HepG2 (cell line): Measurements from ENCODE around the gene PSMA2. TPM values are rescaled to one million over a fixed set of nuclear protein-coding genes. Genes with fewer than 3 reads are reported as not detected.

Experiments used
- DMTF1 ChIP-seq: sonication (generic); formaldehyde crosslinking; IDR thresholded peaks from 2 replicates; pipeline ENCODE4 v1.4.0; 2020; ENCODE audit warnings: mild to moderate bottlenecking, missing genetic modification reagents
- EHMT2 ChIP-seq: fragments of 200-600 bp; sonication (generic); IDR thresholded peaks from 2 replicates; pipeline ENCODE4 v1.7.0; 2017; ENCODE audit warnings: antibody characterized with exemption, low read depth, low read length, borderline replicate concordance
- ELF4 ChIP-seq: sonication (generic); formaldehyde crosslinking; IDR thresholded peaks from 2 replicates; pipeline ENCODE4 v1.5.0; 2020; ENCODE audit warnings: missing genetic modification reagents, mild to moderate bottlenecking, moderate library complexity, borderline replicate concordance
- HIVEP1 ChIP-seq: sonication (generic); formaldehyde crosslinking; IDR thresholded peaks from 2 replicates; pipeline ENCODE4 v1.4.0; 2020; ENCODE audit warnings: mild to moderate bottlenecking, missing genetic modification reagents
- JUN ChIP-seq: sonication (generic); formaldehyde crosslinking; IDR thresholded peaks from 2 replicates; pipeline ENCODE4 v1.4.0; 2020; ENCODE audit warnings: mild to moderate bottlenecking, missing genetic modification reagents
- MXD1 ChIP-seq: sonication (generic); formaldehyde crosslinking; IDR thresholded peaks from 2 replicates; pipeline ENCODE4 v1.4.0; 2020; ENCODE audit warnings: mild to moderate bottlenecking, missing genetic modification reagents
- NR2F2 ChIP-seq: IDR thresholded peaks from 2 replicates; pipeline ENCODE4 v1.6.1; 2012; ENCODE audit warnings: low read depth, inconsistent platforms, borderline replicate concordance
- RARG ChIP-seq: sonication (generic); formaldehyde crosslinking; IDR thresholded peaks from 2 replicates; pipeline ENCODE4 v1.4.0; 2020; ENCODE audit warnings: low read depth, mild to moderate bottlenecking, missing genetic modification reagents
- SALL1 ChIP-seq: sonication (generic); formaldehyde crosslinking; IDR thresholded peaks from 2 replicates; pipeline ENCODE4 v1.8.0; 2022; ENCODE audit warnings: mild to moderate bottlenecking, missing genetic modification reagents
- SP2 ChIP-seq: sonication (generic); formaldehyde crosslinking; IDR thresholded peaks from 2 replicates; pipeline ENCODE4 v1.5.1; 2020; ENCODE audit warnings: mild to moderate bottlenecking, missing genetic modification reagents
- SP5 ChIP-seq: IDR thresholded peaks from 2 replicates; pipeline ENCODE4 v1.6.1; 2016; ENCODE audit warnings: low read depth, borderline replicate concordance
- ZIK1 ChIP-seq: sonication (generic); formaldehyde crosslinking; IDR thresholded peaks from 2 replicates; pipeline ENCODE4 v1.5.0; 2020; ENCODE audit warnings: mild to moderate bottlenecking, low read depth, missing genetic modification reagents, borderline replicate concordance
- ZKSCAN1 ChIP-seq: fragments of 150-350 bp; IDR thresholded peaks from 2 replicates; pipeline ENCODE4 v1.6.1; 2014; ENCODE audit warnings: low read length
- ZNF224 ChIP-seq: sonication (generic); formaldehyde crosslinking; IDR thresholded peaks from 2 replicates; pipeline ENCODE4 v1.5.0; 2020; ENCODE audit warnings: mild to moderate bottlenecking, missing genetic modification reagents
- ZNF251 ChIP-seq: sonication (generic); formaldehyde crosslinking; IDR thresholded peaks from 2 replicates; pipeline ENCODE4 v1.9.0; 2021; ENCODE audit warnings: mild to moderate bottlenecking, missing genetic modification reagents
- ZNF256 ChIP-seq: sonication (generic); formaldehyde crosslinking; conservative IDR thresholded peaks from 2 replicates; pipeline ENCODE4 v1.4.0; 2020; ENCODE audit warnings: missing genetic modification reagents
- ZNF362 ChIP-seq: sonication (generic); formaldehyde crosslinking; IDR thresholded peaks from 2 replicates; pipeline ENCODE4 v1.4.0; 2020; ENCODE audit warnings: missing genetic modification reagents, mild to moderate bottlenecking, borderline replicate concordance
- ZNF382 ChIP-seq: sonication (generic); formaldehyde crosslinking; IDR thresholded peaks from 2 replicates; pipeline ENCODE4 v1.5.0; 2020; ENCODE audit warnings: missing genetic modification reagents, mild to moderate bottlenecking, borderline replicate concordance
- ZNF512 ChIP-seq: sonication (generic); formaldehyde crosslinking; IDR thresholded peaks from 2 replicates; pipeline ENCODE4 v1.4.0; 2020; ENCODE audit warnings: mild to moderate bottlenecking, missing genetic modification reagents
- ZNF556 ChIP-seq: sonication (generic); formaldehyde crosslinking; IDR thresholded peaks from 2 replicates; pipeline ENCODE4 v1.4.0; 2020; ENCODE audit warnings: mild to moderate bottlenecking, missing genetic modification reagents, borderline replicate concordance
- ZNF580 ChIP-seq: IDR thresholded peaks from 2 replicates; pipeline ENCODE4 v1.6.1; 2016; ENCODE audit warnings: low read depth, borderline replicate concordance
- ZNF598 ChIP-seq: sonication (generic); formaldehyde crosslinking; IDR thresholded peaks from 2 replicates; pipeline ENCODE4 v1.5.1; 2020; ENCODE audit warnings: mild to moderate bottlenecking, missing genetic modification reagents, borderline replicate concordance
- ZNF766 ChIP-seq: sonication (generic); formaldehyde crosslinking; IDR thresholded peaks from 2 replicates; pipeline ENCODE4 v1.5.0; 2020; ENCODE audit warnings: missing genetic modification reagents, borderline replicate concordance
- ZNF777 ChIP-seq: sonication (generic); formaldehyde crosslinking; IDR thresholded peaks from 2 replicates; pipeline ENCODE4 v1.4.0; 2020; ENCODE audit warnings: missing genetic modification reagents
- ZNF850 ChIP-seq: sonication (generic); formaldehyde crosslinking; conservative IDR thresholded peaks from 2 replicates; pipeline ENCODE4 v1.9.0; 2021; ENCODE audit warnings: mild to moderate bottlenecking, missing genetic modification reagents
- polyA plus RNA-seq, 8 experiments: library from polyadenylated mRNA; depleted of rRNA in 3 of 8; stranded (reverse) in 7 of 8; unstranded in 1 of 8; fragments of >200 nt; fragmentation: Illumina TruSeq in 4 of 8; extraction: Trizol in 4 of 8; gene quantifications; 2 replicates each; pipeline versions ENCODE4 v1.2.1 to v1.2.3, GENCODE V29; 2011 to 2016; ENCODE audit warnings: low read depth in 4 of 8, missing spikeins in 1 of 8, mixed read lengths in 1 of 8; ENCODE audit not compliant: insufficient read depth in 1 of 8
- total RNA-seq, 5 experiments: library from RNA; depleted of rRNA; stranded (reverse); fragments of >200 nt; fragmentation: Illumina TruSeq; extraction: Trizol; gene quantifications; 2 replicates each; pipeline ENCODE4 v1.2.3, GENCODE V29; 2016; ENCODE audit warnings: low read depth in 1 of 5

The PSMA2 gene
- total and polyA plus RNA-seq, 2 of the 13 experiments (the other 11 are each of a cell fraction or from before 2014, with no cell fraction given), result 125 to 266 TPM

- TF ChIP-seq JUN (CRISPR knock-in tag) (no peak), ZKSCAN1 (no peak), RARG (CRISPR knock-in tag) (no peak), ZNF224 (CRISPR knock-in tag) (no peak), DMTF1 (CRISPR knock-in tag) (no peak), SP2 (CRISPR knock-in tag) (peak; percentile 84), MXD1 (CRISPR knock-in tag) (no peak; the same call in 1 of the 2 replicates), EHMT2 (no peak), ZNF251 (CRISPR knock-in tag) (no peak), ZNF382 (no peak), ELF4 (peak; percentile 68; the same call in 1 of the 2 replicates), ZNF598 (CRISPR knock-in tag) (no peak), ZNF362 (no peak; the same call in 1 of the 2 replicates), SALL1 (CRISPR knock-in tag) (peak; percentile 42; the same call in 1 of the 2 replicates), ZNF556 (CRISPR knock-in tag) (no peak; the same call in 1 of the 2 replicates), ZNF512 (CRISPR knock-in tag) (no peak), ZIK1 (no peak), ZNF256 (CRISPR knock-in tag) (no peak), ZNF850 (CRISPR knock-in tag) (no peak), NR2F2 (no peak), SP5 (CRISPR knock-in tag) (peak; percentile 65), HIVEP1 (CRISPR knock-in tag) (0 out of 2 replicates have a peak, but pooled peaks have one; percentile 17), ZNF766 (CRISPR knock-in tag) (no peak), ZNF580 (CRISPR knock-in tag) (peak; percentile 82; the same call in 1 of the 2 replicates), ZNF777 (CRISPR knock-in tag) (no peak)
Measured at GRCh38 chr7:42931834-42932651, at the start of gene PSMA2, which contains the start of gene MRPL32 (continued).
